HG03175 (cell line): ENCODE measurements around the gene ANP32B.
"Not testable (repeated sequence)": the region's sequence is repeated elsewhere in the genome, so short reads cannot be mapped to it uniquely, and the experiment has no call there.

Experiments used
- ATAC-seq: cut with Tn5 transposase; IDR thresholded peaks from one replicate; pipeline ENCODE4 v1.9.1; 2021; ENCODE audit warnings: mild to moderate bottlenecking, moderate library complexity; ENCODE audit not compliant: unreplicated experiment

The ANP32B gene

GRCh38 chr9:97962575-97962974, 20.6 kb upstream of the ANP32B start:
- no peak for ATAC-seq

- no peak for ATAC-seq
Observed at GRCh38 chr9:97963232-97963631, 19.9 kb upstream of the ANP32B start.

- ATAC-seq = no peak
Observed at GRCh38 chr9:97964901-97965300, 18.2 kb upstream of the ANP32B start.

- ATAC-seq = no peak
Observed at GRCh38 chr9:97966493-97966892, 16.6 kb upstream of the ANP32B start.

GRCh38 chr9:97969014-97969413, 14.1 kb upstream of the ANP32B start:
- no peak for ATAC-seq

GRCh38 chr9:97970165-97970564, 13.0 kb upstream of the ANP32B start:
- ATAC-seq = no peak

GRCh38 chr9:97972753-97973152, 10.4 kb upstream of the ANP32B start:
- no peak for ATAC-seq

GRCh38 chr9:97975376-97975775, 7.8 kb upstream of the ANP32B start:
- ATAC-seq = no peak

- ATAC-seq = not testable (repeated sequence)
Observed at GRCh38 chr9:97976633-97977032, 6.5 kb upstream of the ANP32B start.

- ATAC-seq = no peak
Observed at GRCh38 chr9:97978371-97979130, 4.6 kb upstream of the ANP32B start.

GRCh38 chr9:97979788-97980478, 3.2 kb upstream of the ANP32B start:
- ATAC-seq = no peak

- ATAC-seq = no peak
Observed at GRCh38 chr9:97980479-97980803, 2.7 kb upstream of the ANP32B start.

- ATAC-seq = no peak
Observed at GRCh38 chr9:97980918-97981845, 2.0 kb upstream of the ANP32B start.

GRCh38 chr9:97981846-97982682, 1.1 kb upstream of the ANP32B start:
- ATAC-seq = no peak

GRCh38 chr9:97983589-97984187, 547 bp downstream of the ANP32B start:
- ATAC-seq = peak; percentile 16

- peak; percentile 27 for ATAC-seq
Observed at GRCh38 chr9:97984188-97985057, 1.3 kb downstream of the ANP32B start.

- ATAC-seq = peak; percentile 10
Observed at GRCh38 chr9:97985058-97985861, 2.1 kb downstream of the ANP32B start.

- ATAC-seq = no peak
Observed at GRCh38 chr9:97987487-97987886, 4.3 kb downstream of the ANP32B start.
